GM12878 (cell line): Measurements from ENCODE around the gene RAC2.

ENCODE experiments used
- CEBPB ChIP-seq, 2 experiments: fragments of 150-350 bp in 1 of 2; IDR thresholded peaks; 2 replicates each; pipeline ENCODE4 v1.6.1; 2012 to 2014; ENCODE audit warnings: low read depth in 2 of 2, low read length in 2 of 2, borderline replicate concordance in 1 of 2, inconsistent platforms in 1 of 2
- CTCF ChIP-seq, 3 experiments: IDR thresholded peaks in 2 of 3; conservative IDR thresholded peaks in 1 of 3; 2 replicates each; pipeline ENCODE4 v1.5.1; 2011; ENCODE audit warnings: low read depth in 3 of 3, low read length in 3 of 3, mild to moderate bottlenecking in 3 of 3, control low read depth in 2 of 3, moderate library complexity in 2 of 3, inconsistent platforms in 1 of 3, mixed read lengths in 1 of 3; ENCODE audit not compliant: control insufficient read depth in 2 of 3, insufficient read depth in 1 of 3; ENCODE audit errors: extremely low read depth in 1 of 3
- CUX1 ChIP-seq: IDR thresholded peaks from 2 replicates; pipeline ENCODE4 v1.6.1; 2012; ENCODE audit warnings: improper control_type of control experiment, low read depth, low read length; ENCODE audit not compliant: insufficient replicate concordance
- HDGF ChIP-seq: fragments of 450-650 bp; IDR thresholded peaks from 2 replicates; pipeline ENCODE4 v1.6.1; 2016; ENCODE audit warnings: antibody characterized with exemption
- JUNB ChIP-seq: IDR thresholded peaks from 2 replicates; pipeline ENCODE4 v1.6.1; 2016; ENCODE audit warnings: antibody characterized with exemption, mild to moderate bottlenecking
- MAX ChIP-seq: IDR thresholded peaks from 2 replicates; pipeline ENCODE4 v1.6.1; 2012; ENCODE audit warnings: low read depth, low read length, improper control_type of control experiment
- TCF3 ChIP-seq: IDR thresholded peaks from 2 replicates; pipeline ENCODE4 v1.6.1; 2012; ENCODE audit warnings: low read depth, mild to moderate bottlenecking, low read length, borderline replicate concordance; ENCODE audit not compliant: insufficient read depth
- ZNF24 ChIP-seq: fragments of 450-650 bp; IDR thresholded peaks from 2 replicates; pipeline ENCODE4 v1.6.1; 2017; ENCODE audit warnings: antibody characterized with exemption, mild to moderate bottlenecking
- ZNF384 ChIP-seq: IDR thresholded peaks from 2 replicates; pipeline ENCODE4 v1.6.1; 2012; ENCODE audit warnings: low read depth, mild to moderate bottlenecking, low read length, improper control_type of control experiment, borderline replicate concordance

- TF ChIP-seq CTCF (IDR thresholded peaks at IDR 0.05 in 2 of 3, conservative IDR thresholded peaks at IDR 0.05 in 1 of 3; ENCODE audit: control insufficient read depth in 2 of 3, extremely low read depth in 1 of 3, insufficient read depth in 1 of 3, low read depth in 3 of 3, low read length in 3 of 3) (no peak), TCF3 (no peak), HDGF (peak; percentile 27; the same call in 1 of the 2 replicates), MAX (peak; percentile 65), ZNF24 (no peak), CUX1 (no peak), JUNB (no peak), ZNF384 (no peak), CEBPB (IDR thresholded peaks at IDR 0.05; ENCODE audit: borderline replicate concordance in 1 of 2, low read depth in 2 of 2, low read length in 2 of 2) (no peak)
These were observed 38.3 kb upstream of the RAC2 start, which contains the start of gene CYTH4 for GRCh38 chr22:37282385-37282677.
